GM12891 (cell line): Measurements from ENCODE around the gene PLCD4.

Source experiments
- POLR2A ChIP-seq: IDR thresholded peaks from 2 replicates; pipeline ENCODE4 v1.6.1; 2011; ENCODE audit warnings: low read depth, low read length, control low read depth
- POLR2AphosphoS5 ChIP-seq: IDR thresholded peaks from 2 replicates; pipeline ENCODE4 v1.6.1; 2011; ENCODE audit warnings: low read depth, low read length, control low read depth
- TAF1 ChIP-seq: IDR thresholded peaks from 2 replicates; pipeline ENCODE4 v1.6.1; 2011; ENCODE audit warnings: low read depth, low read length, control low read depth

- no peak for TF ChIP-seq POLR2A
- no peak for TF ChIP-seq POLR2AphosphoS5
- no peak for TF ChIP-seq TAF1
These were observed 48.1 kb downstream of the PLCD4 start for GRCh38 chr2:218655751-218656150.
